GM12872 (cell line): Measurements from ENCODE around the gene C2CD5.

Experiments used
- TF ChIP-seq, protein P1 (sequence below): IDR thresholded peaks from 3 replicates; pipeline ENCODE4 v1.5.1; 2011; ENCODE audit warnings: low read depth, mild to moderate bottlenecking, low read length, moderate library complexity; ENCODE audit not compliant: insufficient read depth

Gene C2CD5

DNA sequence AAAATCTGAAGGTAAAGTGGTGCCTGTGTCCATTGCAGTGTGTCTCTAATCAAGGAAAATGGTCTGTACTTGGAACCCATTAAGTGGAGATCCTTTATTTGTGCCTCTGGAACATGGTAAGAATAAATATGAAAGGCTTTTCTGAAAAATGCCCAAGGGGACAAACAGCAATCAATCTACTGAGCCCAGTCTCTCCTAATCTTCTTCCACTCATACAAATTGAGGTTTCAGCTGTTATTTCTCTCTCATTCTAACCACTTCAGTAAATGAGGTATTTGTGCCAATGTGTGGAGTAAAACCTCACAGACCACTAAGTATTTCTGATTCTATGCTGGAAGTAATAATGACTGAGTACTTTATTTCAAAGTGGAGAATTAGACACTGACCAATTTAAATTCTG lies 127.5 kb downstream of the C2CD5 start:
- TF ChIP-seq, protein P1, sequence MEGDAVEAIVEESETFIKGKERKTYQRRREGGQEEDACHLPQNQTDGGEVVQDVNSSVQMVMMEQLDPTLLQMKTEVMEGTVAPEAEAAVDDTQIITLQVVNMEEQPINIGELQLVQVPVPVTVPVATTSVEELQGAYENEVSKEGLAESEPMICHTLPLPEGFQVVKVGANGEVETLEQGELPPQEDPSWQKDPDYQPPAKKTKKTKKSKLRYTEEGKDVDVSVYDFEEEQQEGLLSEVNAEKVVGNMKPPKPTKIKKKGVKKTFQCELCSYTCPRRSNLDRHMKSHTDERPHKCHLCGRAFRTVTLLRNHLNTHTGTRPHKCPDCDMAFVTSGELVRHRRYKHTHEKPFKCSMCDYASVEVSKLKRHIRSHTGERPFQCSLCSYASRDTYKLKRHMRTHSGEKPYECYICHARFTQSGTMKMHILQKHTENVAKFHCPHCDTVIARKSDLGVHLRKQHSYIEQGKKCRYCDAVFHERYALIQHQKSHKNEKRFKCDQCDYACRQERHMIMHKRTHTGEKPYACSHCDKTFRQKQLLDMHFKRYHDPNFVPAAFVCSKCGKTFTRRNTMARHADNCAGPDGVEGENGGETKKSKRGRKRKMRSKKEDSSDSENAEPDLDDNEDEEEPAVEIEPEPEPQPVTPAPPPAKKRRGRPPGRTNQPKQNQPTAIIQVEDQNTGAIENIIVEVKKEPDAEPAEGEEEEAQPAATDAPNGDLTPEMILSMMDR: no peak

DNA sequence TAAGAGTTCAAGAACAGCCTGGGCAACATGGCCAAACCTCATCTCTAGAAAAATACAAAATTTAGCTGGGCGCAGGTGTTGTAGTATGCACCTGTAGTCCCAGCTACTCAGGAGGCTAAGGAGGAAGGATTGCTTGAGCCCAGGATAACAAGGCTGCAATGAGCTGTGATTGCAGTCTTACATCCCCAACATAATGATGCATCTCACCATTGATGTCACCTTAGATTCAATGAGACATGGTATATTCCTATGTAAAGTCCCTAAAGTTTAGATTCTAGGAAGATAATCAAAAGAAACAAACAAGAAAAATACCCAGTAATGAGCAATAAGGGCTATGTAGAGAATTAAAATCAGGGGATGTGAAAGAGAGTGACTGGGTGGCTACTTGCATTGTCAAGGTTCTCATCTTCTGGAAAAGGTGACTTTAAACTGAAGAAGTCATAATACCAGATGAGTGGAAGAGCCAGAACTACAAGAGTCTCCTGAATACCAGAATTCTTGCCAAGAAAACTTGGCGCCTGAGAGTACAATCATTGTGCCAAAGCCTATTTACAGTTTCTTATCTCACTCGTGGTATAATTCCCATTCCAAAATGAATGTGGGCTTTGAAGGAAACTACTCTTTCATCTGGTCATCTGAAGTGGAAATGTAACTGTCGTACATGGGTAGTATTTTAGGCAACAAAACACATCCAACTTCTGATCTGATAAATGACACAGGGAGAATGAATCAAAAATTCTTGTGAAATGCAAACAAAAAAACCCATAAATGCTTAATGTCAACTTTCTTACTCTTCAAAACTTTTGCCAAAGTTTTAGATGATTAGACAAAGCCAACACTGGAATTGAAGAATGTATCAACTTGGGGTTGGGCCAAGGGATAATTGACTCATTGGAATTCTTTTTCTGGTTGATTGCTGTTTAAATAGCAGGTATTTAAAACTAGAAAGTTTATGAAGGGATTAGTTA lies 128.7 kb downstream of the C2CD5 start:
- TF ChIP-seq, protein P1: no peak

DNA sequence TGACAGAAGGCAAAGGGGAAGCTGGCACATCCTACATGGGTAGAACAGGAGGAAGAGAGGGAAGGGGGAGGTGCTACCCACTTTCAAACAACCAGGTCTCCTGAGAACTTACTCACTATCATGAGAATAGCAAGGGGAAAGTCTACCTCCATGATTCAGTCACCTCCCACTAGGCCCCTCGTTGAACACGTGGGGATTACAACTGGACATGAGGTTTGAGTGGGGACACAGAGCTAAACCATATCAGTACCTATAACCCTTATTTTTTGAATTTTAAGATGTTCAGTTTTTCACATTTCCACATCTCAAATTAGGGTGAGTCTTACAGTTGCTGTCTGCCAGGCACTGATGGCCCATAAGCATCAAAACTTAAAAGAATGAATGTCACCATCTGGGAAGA lies 129.6 kb downstream of the C2CD5 start:
- TF ChIP-seq, protein P1: no peak

DNA sequence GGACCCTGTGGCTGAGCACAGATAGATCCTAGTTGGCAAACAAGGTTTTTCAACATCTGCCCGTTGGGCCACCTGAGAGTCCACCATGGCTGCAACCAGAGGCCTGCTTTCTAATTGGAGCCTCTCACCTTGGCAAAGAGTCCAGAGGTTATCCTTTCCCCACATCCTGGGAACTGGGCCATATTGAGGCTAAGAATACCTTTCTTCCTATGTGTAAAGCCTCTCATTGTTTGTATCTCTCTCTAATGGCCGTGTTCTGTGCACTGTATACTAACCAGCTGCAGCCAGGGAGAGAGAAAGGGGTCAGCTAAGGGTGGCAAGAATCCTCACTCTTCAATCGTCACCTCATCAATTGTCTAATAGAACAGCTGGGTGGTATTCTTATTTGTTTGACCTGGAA lies 130.8 kb downstream of the C2CD5 start:
- TF ChIP-seq, protein P1: no peak

DNA sequence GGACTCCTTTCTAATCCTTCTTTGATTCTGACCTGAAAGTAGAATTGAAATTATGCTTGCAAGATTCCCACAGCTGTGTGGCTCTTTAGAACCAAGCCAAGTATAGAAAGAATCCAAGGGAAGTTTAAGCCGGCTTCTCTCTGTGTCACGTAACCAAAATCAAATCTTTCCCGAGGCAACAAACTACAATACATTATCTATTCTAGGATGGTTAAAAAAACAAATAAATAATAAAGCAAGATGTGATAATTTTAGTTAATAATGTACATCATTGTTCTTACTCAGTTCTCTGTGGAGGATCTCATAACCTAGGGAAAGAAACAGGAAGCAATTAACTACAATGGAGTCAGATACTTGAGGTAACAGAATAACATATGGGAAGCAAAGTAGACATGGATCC lies 131.8 kb downstream of the C2CD5 start:
- TF ChIP-seq, protein P1: no peak

DNA sequence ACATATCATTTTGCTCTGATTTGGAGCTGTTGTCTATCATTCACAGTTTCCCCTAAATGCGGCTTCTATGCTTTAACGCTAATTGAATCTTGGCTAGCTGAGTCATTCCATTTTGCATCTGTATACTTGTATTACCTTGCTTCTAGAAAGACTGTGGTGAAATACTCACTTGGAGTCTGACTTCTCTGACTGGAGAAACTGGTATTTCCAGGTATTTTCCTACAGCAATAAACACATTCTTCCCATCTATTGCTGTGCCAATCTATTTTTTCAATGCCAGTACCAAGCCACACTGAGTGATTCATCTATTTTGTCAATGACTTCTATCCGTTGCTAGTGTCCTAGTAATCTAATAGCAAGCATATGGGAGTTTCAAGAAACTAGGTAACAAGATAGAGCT lies 133.9 kb downstream of the C2CD5 start:
- TF ChIP-seq, protein P1: no peak

DNA sequence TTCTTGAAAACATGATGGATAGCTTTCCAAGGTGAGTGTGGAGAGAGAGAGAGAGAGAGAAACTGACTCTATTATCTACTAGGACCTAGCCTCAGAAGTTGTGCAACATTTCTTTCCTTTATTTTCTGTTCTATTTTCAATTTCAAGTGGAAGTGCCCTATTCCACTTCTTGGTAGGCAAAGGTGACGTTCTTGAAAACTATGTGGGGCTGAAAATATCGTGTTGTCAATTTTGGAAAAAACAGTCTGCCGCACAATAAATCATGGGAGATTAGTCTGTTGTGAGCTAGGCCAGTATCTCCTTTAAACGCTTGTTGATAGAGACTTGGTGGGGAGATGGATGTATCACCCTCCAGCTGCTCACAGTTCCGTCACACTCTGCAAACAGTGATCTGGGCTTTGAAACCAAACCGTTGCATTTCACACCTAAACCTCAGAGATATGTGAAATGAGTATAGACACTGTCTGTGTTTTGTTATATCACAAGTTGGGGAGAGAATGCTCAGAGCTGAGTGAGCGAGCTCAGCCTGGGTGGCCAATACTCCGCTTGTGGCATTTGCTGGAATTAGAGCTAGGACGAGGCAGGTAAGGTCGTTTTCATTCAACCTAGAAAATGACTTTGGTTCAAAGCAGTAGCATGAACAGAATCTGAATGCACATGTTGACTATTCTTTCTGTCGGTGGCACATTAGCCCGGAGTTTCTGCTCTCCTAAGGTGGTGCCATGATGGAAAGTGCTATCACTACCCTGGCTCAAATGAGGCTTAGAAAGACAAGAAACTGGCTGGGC lies 134.8 kb downstream of the C2CD5 start:
- TF ChIP-seq, protein P1: no peak
